Measurements from ENCODE around the gene KAZN. TPM values are rescaled to one million over a fixed set of nuclear protein-coding genes. Genes with fewer than 3 reads are reported as not detected.

The KAZN gene
- total RNA-seq, 2 experiments from 2014 or later: 0.22 to 0.55 TPM

- intact Hi-C loops (cut with DNase I, micrococcal nuclease): no loop called here
- Histone ChIP-seq H3K9me3 (ENCODE audit: control insufficient read depth in 1 of 2, insufficient read depth in 1 of 2, low read length in 2 of 2) (peaks cover 0 to 3% of the 10 kb centered on the region in 2 experiments), H3K4me3 (ENCODE audit: low read length) (no peak overlapping the region), H3K36me3 (ENCODE audit: insufficient read depth, low read length) (no peaks in the 10 kb centered on the region), H3K27me3 (ENCODE audit: control insufficient read depth in 1 of 2, insufficient read depth in 2 of 2, low read length in 2 of 2) (peaks cover 37 to 51% of the 10 kb centered on the region in 2 experiments), H3K4me1 (ENCODE audit: insufficient read depth, low read length) (peaks cover 6% of the 10 kb centered on the region), H3K27ac (ENCODE audit: low read depth in 1 of 2, low read length in 2 of 2) (no peak overlapping the region)
- ChIA-PET POLR2A (no interaction called here), CTCF (no interaction called here)
- H3K27ac Mint-ChIP-seq: no peak overlapping the region
- no peaks in the 10 kb centered on the region for H3K9me3 Mint-ChIP-seq
- peak overlapping the region; percentile 21 for H3K4me3 Mint-ChIP-seq
- no peak for TF ChIP-seq CTCF (IDR thresholded peaks at IDR 0.05)
- peaks cover 11% of the 10 kb centered on the region for H3K4me1 Mint-ChIP-seq (ENCODE audit: low read depth)
- DNase-seq (no peak), ATAC-seq (ENCODE audit: poor library complexity) (no peak)
- no peaks in the 10 kb centered on the region for H3K36me3 Mint-ChIP-seq (ENCODE audit: low read depth)
- peaks cover 43% of the 10 kb centered on the region for H3K27me3 Mint-ChIP-seq
Observed at GRCh38 chr1:14926229-14926628, 327.7 kb downstream of the KAZN start.

- no peaks in the 10 kb centered on the region for H3K36me3 ChIP-seq (ENCODE audit: insufficient read depth, low read length)
- H3K9me3 ChIP-seq (ENCODE audit: control insufficient read depth in 1 of 2, insufficient read depth in 1 of 2, low read length in 2 of 2): peaks cover 0 to 3% of the 10 kb centered on the region in 2 experiments
- POLR2A ChIA-PET: no interaction called here
- TF ChIP-seq CTCF (IDR thresholded peaks at IDR 0.05): no peak
- H3K27ac Mint-ChIP-seq: no peak overlapping the region
- no peak overlapping the region for H3K27ac ChIP-seq (ENCODE audit: low read depth in 1 of 2, low read length in 2 of 2)
- H3K36me3 Mint-ChIP-seq (ENCODE audit: low read depth): no peaks in the 10 kb centered on the region
- H3K27me3 ChIP-seq (ENCODE audit: control insufficient read depth in 1 of 2, insufficient read depth in 2 of 2, low read length in 2 of 2): peaks cover 34 to 51% of the 10 kb centered on the region in 2 experiments
- no peaks in the 10 kb centered on the region for H3K9me3 Mint-ChIP-seq
- intact Hi-C loops (cut with DNase I, micrococcal nuclease): no loop called here
- H3K4me3 Mint-ChIP-seq: no peak overlapping the region
- no peak for ATAC-seq (ENCODE audit: poor library complexity)
- H3K4me1 Mint-ChIP-seq (ENCODE audit: low read depth): peaks cover 11% of the 10 kb centered on the region
- peaks cover 43% of the 10 kb centered on the region for H3K27me3 Mint-ChIP-seq
- no peak overlapping the region for H3K4me3 ChIP-seq (ENCODE audit: low read length)
- DNase-seq: no peak
- H3K4me1 ChIP-seq (ENCODE audit: insufficient read depth, low read length): peaks cover 6% of the 10 kb centered on the region
- CTCF ChIA-PET: no interaction called here
Observed at GRCh38 chr1:14926818-14927575, 328.5 kb downstream of the KAZN start.

GRCh38 chr1:14928412-14928811, 329.9 kb downstream of the KAZN start:
- H3K4me1 Mint-ChIP-seq (ENCODE audit: low read depth): peaks cover 11% of the 10 kb centered on the region
- TF ChIP-seq CTCF (IDR thresholded peaks at IDR 0.05): no peak
- H3K27me3 Mint-ChIP-seq: peaks cover 41% of the 10 kb centered on the region
- ATAC-seq (ENCODE audit: poor library complexity): no peak
- no peak overlapping the region for H3K27ac Mint-ChIP-seq
- H3K9me3 Mint-ChIP-seq: no peaks in the 10 kb centered on the region
- intact Hi-C loops (cut with DNase I, micrococcal nuclease): no loop called here
- peaks cover 6% of the 10 kb centered on the region for H3K4me1 ChIP-seq (ENCODE audit: insufficient read depth, low read length)
- H3K4me3 Mint-ChIP-seq: no peak overlapping the region
- ChIA-PET CTCF (no interaction called here), POLR2A (no interaction called here)
- DNase-seq: no peak
- H3K9me3 ChIP-seq (ENCODE audit: control insufficient read depth in 1 of 2, insufficient read depth in 1 of 2, low read length in 2 of 2): peaks cover 0 to 3% of the 10 kb centered on the region in 2 experiments
- no peaks in the 10 kb centered on the region for H3K36me3 Mint-ChIP-seq (ENCODE audit: low read depth)
- H3K36me3 ChIP-seq (ENCODE audit: insufficient read depth, low read length): no peaks in the 10 kb centered on the region
- peaks cover 27 to 40% of the 10 kb centered on the region in 2 experiments for H3K27me3 ChIP-seq (ENCODE audit: control insufficient read depth in 1 of 2, insufficient read depth in 2 of 2, low read length in 2 of 2)
- H3K4me3 ChIP-seq (ENCODE audit: low read length): no peak overlapping the region
- no peak overlapping the region for H3K27ac ChIP-seq (ENCODE audit: low read depth in 1 of 2, low read length in 2 of 2)

Data from CD4-positive, alpha-beta T cell (primary cell).